Lung (tissue), 12 donors: ENCODE measurements around the gene CDKL5. TPM values are rescaled to one million over a fixed set of nuclear protein-coding genes. Genes with fewer than 3 reads are reported as not detected.
"Not testable (repeated sequence)": the region's sequence is repeated elsewhere in the genome, so short reads cannot be mapped to it uniquely, and the experiment has no call there.

Experiments used
- ATAC-seq: fragments of 200-7000 bp; cut with Tn5 transposase; one replicate; pipeline ENCODE4 v1.9.1; 2020; ENCODE audit warnings: moderate number of reproducible peaks; ENCODE audit not compliant: insufficient read depth, low FRiP score
- DNase-seq, 3 donors: peaks; one replicate each; pipeline ENCODE4 v3.0.0-alpha.2; 2013 to 2017
- H3K27ac ChIP-seq, 2 donors: one replicate each; pipeline ENCODE4 v1.5.1; 2013; ENCODE audit warnings: mild to moderate bottlenecking in 2 of 2, moderate library complexity in 2 of 2, control low read depth in 1 of 2, inconsistent platforms in 1 of 2, low read depth in 1 of 2, low read length in 1 of 2
- H3K27me3 ChIP-seq, 3 donors: one replicate each; pipeline ENCODE4 v1.5.1; 2013; ENCODE audit warnings: low read length in 2 of 3; ENCODE audit not compliant: control insufficient read depth in 3 of 3, insufficient read depth in 3 of 3
- H3K36me3 ChIP-seq, 4 donors: one replicate each; pipeline ENCODE4 v1.5.1; 2013; ENCODE audit warnings: low read length in 4 of 4, mild to moderate bottlenecking in 1 of 4, moderate library complexity in 1 of 4; ENCODE audit not compliant: control insufficient read depth in 4 of 4, insufficient read depth in 4 of 4
- H3K4me1 ChIP-seq, 5 donors: one replicate each; pipeline ENCODE4 v1.5.1; 2013; ENCODE audit warnings: low read length in 5 of 5, mild to moderate bottlenecking in 2 of 5, moderate library complexity in 1 of 5; ENCODE audit not compliant: control insufficient read depth in 5 of 5, insufficient read depth in 5 of 5
- H3K4me3 ChIP-seq: one replicate; pipeline ENCODE4 v1.5.1; 2013; ENCODE audit warnings: mild to moderate bottlenecking, control low read depth, moderate library complexity
- H3K9ac ChIP-seq, 2 donors: one replicate each; pipeline ENCODE4 v1.5.1; 2013; ENCODE audit warnings: low read length in 2 of 2, control low read depth in 1 of 2; ENCODE audit not compliant: insufficient read depth in 1 of 2
- H3K9me3 ChIP-seq, 4 donors: one replicate each; pipeline ENCODE4 v1.5.1; 2013; ENCODE audit warnings: low read length in 3 of 4, mild to moderate bottlenecking in 1 of 4, moderate library complexity in 1 of 4; ENCODE audit not compliant: control insufficient read depth in 4 of 4, insufficient read depth in 3 of 4
- CTCF ChIP-seq: IDR thresholded peaks from 2 replicates; pipeline ENCODE4 v1.5.1; 2012; ENCODE audit warnings: mild to moderate bottlenecking; ENCODE audit errors: control extremely low read depth, extremely low read depth
- whole genome bisulfite sequencing, 2 donors: extraction: QIAGEN DNeasy Blood & Tissue Kit; methylation state at CpG; one replicate each; pipeline ENCODE4 v1.1.7; 2013; 5-methylcytosine and 5-hydroxymethylcytosine counted together
- polyA plus RNA-seq, 2 donors: library from polyadenylated mRNA; stranded (reverse); fragments of 200-250 nt; gene quantifications; one replicate each; pipeline ENCODE4 v1.2.1, GENCODE V29; 2013
- total RNA-seq, 2 donors: library from RNA; depleted of rRNA in 1 of 2; stranded (reverse); fragments of >200 nt in 1 of 2; gene quantifications; one replicate each; pipeline ENCODE4 v1.2.1, GENCODE V29; 2014 to 2021
- donor health status: control.
- donor health status: control.
- donor health status: Bipolar disorder and iron deficiency.
- donor health status: healthy.
- donor health status: DM: yes; HTN: yes; CAD: no.

CDKL5 gene
- total and polyA plus RNA-seq, 4 donors: 3.2 to 37.3 (median 16.3) TPM

- TF ChIP-seq CTCF: no peak
- WGBS, 2 donors: 1 to 17% methylated on average over 22 to 40 of the region's 40 CpGs
- peak overlapping the region; percentile 67 for H3K4me3 ChIP-seq
- H3K9ac ChIP-seq: peak overlapping the region in 1 of 2 donors; percentile 42
- no peaks in the 10 kb centered on the region for H3K9me3 ChIP-seq
- ATAC-seq (no peak), DNase-seq (peak in 1 of 3 donors; percentile 14)
- H3K27ac ChIP-seq: peak overlapping the region; percentile 81 to 89
- peaks cover 0 to 35% (median 34%) of the 10 kb centered on the region in 3 donors for H3K27me3 ChIP-seq
- H3K36me3 ChIP-seq: no peaks in the 10 kb centered on the region
- H3K4me1 ChIP-seq: peaks cover 0 to 3% (median 0%) of the 10 kb centered on the region in 5 donors
Observed at GRCh38 chrX:18426004-18426320, 554 bp downstream of the CDKL5 start.

- Histone ChIP-seq H3K9ac (no peak overlapping the region), H3K9me3 (no peaks in the 10 kb centered on the region), H3K27me3 (peaks cover 0 to 35% (median 26%) of the 10 kb centered on the region in 3 donors), H3K27ac (no peak overlapping the region), H3K4me3 (no peak overlapping the region), H3K4me1 (peaks cover 0 to 3% (median 0%) of the 10 kb centered on the region in 5 donors), H3K36me3 (no peaks in the 10 kb centered on the region)
- DNase-seq (no peak), ATAC-seq (no peak)
- 54 to 63% methylated on average over 5 of the region's 5 CpGs for WGBS, 2 donors
- no peak for TF ChIP-seq CTCF
Observed at GRCh38 chrX:18428006-18428405, 2.6 kb downstream of the CDKL5 start.

GRCh38 chrX:18433288-18433687 lies 7.9 kb downstream of the CDKL5 start:
- not testable (repeated sequence) for H3K4me1 ChIP-seq, ATAC-seq, H3K4me3 ChIP-seq, DNase-seq, H3K9ac ChIP-seq, H3K27ac ChIP-seq, H3K36me3 ChIP-seq, H3K9me3 ChIP-seq
- WGBS, 2 donors: 57 to 89% methylated on average over 14 of the region's 14 CpGs
- H3K27me3 ChIP-seq: peaks cover 0 to 19% (median 2%) of the 10 kb centered on the region in 3 donors

- H3K4me3 ChIP-seq: no peak overlapping the region
- peaks cover 0 to 1% (median 0%) of the 10 kb centered on the region in 4 donors for H3K9me3 ChIP-seq
- no peak overlapping the region for H3K27ac ChIP-seq
- no peak for DNase-seq
- no peak for ATAC-seq
- no peak for TF ChIP-seq CTCF
- no peaks in the 10 kb centered on the region for H3K36me3 ChIP-seq
- H3K4me1 ChIP-seq: peaks cover 0 to 4% (median 0%) of the 10 kb centered on the region in 5 donors
- H3K9ac ChIP-seq: no peak overlapping the region
- WGBS, 2 donors: 87 to 90% methylated on average over 2 of the region's 2 CpGs
- H3K27me3 ChIP-seq: peaks cover 0 to 13% (median 0%) of the 10 kb centered on the region in 3 donors
Observed at GRCh38 chrX:18434896-18435295, 9.5 kb downstream of the CDKL5 start.
